Mucosa of stomach (tissue), 1 donor: Measurements from ENCODE around the gene USH1G.

Source experiments
- H3K27me3 ChIP-seq: one replicate; pipeline ENCODE4 v1.7.0; 2013; ENCODE audit warnings: mild to moderate bottlenecking, low read length; ENCODE audit not compliant: control insufficient read depth, insufficient read depth
- H3K36me3 ChIP-seq: one replicate; pipeline ENCODE4 v1.7.0; 2013; ENCODE audit warnings: low read length; ENCODE audit not compliant: control insufficient read depth, insufficient read depth
- H3K4me1 ChIP-seq: one replicate; pipeline ENCODE4 v1.7.0; 2013; ENCODE audit warnings: mild to moderate bottlenecking, low read length; ENCODE audit not compliant: control insufficient read depth, insufficient read depth
- H3K4me3 ChIP-seq: one replicate; pipeline ENCODE4 v1.7.0; 2013; ENCODE audit warnings: low read length
- H3K9ac ChIP-seq: one replicate; pipeline ENCODE4 v1.7.0; 2013; ENCODE audit warnings: mild to moderate bottlenecking, low read length, moderate library complexity
- H3K9me3 ChIP-seq: one replicate; pipeline ENCODE4 v1.7.0; 2013; ENCODE audit warnings: mild to moderate bottlenecking, low read length, moderate library complexity; ENCODE audit not compliant: control insufficient read depth
- donor health status: Pancreatic carcinoma.

USH1G gene

DNA sequence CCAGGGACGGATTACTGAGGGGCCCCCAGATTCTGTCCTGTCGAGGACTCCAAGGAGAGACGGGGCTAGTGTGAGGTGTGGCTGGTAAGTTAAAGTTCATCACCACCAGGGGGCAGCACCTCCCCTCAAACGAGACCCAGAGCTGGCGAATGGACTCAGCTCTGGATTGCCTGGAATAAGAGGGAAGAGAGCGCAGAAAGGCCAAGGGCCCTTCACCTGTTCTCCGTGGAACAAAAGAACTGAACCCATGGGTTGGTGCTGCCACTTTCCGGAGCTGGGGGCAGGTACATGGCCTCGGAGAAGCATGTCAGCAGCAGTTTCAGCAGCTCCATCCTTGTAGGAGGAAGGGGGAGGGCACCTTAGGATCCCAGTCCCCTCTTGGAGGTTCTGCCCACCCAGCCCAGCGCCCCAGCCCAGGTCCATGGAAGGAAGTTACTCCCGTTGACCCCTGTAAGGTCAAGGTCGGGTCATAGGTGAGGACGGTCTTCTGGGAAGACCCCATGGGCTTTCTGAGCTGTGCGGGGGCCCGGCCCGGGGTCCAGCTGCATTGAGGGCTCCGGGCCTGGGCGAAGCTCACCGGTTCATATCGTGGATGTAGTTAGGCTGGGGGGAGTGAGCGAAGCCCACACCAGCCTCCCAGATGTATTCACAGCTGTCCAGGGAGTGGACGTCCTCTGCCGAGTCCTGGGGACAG lies 38.7 kb upstream of the USH1G start:
- Histone ChIP-seq H3K9me3 (no peaks in the 10 kb centered on the region), H3K4me3 (no peak overlapping the region), H3K36me3 (no peaks in the 10 kb centered on the region), H3K27me3 (no peaks in the 10 kb centered on the region), H3K9ac (no peak overlapping the region), H3K4me1 (peaks cover 9% of the 10 kb centered on the region)

DNA sequence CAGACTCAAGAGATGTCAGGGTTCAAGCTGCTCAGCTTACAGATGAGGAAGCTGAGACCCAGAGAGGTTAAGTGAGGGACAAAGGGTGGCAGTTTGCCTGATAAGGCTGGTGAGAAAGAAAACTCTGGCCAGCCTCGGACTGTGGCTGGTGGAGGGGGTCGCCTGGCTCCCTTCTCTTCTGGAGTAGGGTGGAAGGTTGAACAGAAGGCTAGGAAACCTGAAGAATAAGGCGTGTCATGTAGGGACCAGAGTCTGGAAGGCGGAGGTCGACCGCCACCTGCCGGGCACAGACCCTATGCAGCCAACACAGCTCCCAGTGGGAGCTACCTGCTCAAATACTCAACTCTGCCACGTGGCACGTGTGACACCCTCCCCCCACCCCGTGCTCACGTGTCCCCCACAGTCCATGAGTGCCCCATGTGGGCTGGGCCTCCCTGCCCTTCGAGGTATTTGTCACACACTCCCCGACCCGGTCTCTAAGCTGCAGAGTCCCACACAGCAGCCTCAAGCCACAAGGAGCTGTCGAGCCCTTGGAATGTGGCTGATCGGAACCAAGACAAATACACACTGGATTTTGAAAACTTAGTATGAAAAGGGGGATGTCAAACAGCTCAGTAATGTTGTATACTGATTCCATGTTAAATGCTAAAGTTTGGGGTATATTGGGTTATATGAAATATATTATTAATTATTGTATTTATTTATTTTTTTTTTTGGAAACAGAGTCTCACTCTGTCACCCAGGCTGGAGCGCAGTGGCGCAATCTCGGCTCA lies 37.7 kb upstream of the USH1G start:
- Histone ChIP-seq H3K9me3 (no peaks in the 10 kb centered on the region), H3K4me3 (no peak overlapping the region), H3K27me3 (no peaks in the 10 kb centered on the region), H3K9ac (no peak overlapping the region), H3K36me3 (no peaks in the 10 kb centered on the region), H3K4me1 (peaks cover 9% of the 10 kb centered on the region)

DNA sequence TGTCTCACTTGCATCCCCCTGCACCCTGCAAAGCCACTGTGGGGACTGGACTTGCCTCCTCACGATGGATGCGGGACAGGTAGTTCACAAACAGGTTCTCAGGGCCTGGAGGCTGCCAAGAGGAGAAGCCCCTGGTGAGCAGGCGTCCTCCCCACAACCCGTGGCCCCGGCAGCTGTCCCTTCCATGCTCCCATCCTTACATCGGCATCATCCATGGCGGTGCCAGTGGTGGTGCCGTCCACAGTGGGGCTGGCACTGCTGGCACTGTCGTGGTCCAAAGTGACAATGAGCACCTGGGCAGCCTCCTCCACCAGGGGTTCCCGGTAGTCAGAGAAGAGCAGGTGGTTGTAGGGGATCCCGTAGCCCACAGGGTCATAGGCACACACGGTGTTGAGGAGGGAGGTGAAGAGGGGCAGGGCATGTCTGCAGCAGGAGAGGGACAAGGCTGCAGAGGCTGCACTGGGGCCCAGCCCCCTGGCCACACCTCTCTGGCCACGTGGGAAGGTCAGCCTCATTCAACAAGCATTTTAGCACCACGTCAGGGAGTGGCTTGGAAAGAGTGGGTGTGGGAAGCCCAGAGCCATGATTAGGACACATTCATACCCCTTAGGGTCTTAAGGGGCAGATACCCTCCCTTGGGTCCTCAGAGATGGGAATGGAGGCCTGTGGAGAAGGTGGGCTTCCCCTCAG lies 36.9 kb upstream of the USH1G start:
- peaks cover 2% of the 10 kb centered on the region for H3K36me3 ChIP-seq
- H3K9me3 ChIP-seq = no peaks in the 10 kb centered on the region
- no peak overlapping the region for H3K4me3 ChIP-seq
- H3K27me3 ChIP-seq = no peaks in the 10 kb centered on the region
- no peak overlapping the region for H3K9ac ChIP-seq
- peaks cover 9% of the 10 kb centered on the region for H3K4me1 ChIP-seq

DNA sequence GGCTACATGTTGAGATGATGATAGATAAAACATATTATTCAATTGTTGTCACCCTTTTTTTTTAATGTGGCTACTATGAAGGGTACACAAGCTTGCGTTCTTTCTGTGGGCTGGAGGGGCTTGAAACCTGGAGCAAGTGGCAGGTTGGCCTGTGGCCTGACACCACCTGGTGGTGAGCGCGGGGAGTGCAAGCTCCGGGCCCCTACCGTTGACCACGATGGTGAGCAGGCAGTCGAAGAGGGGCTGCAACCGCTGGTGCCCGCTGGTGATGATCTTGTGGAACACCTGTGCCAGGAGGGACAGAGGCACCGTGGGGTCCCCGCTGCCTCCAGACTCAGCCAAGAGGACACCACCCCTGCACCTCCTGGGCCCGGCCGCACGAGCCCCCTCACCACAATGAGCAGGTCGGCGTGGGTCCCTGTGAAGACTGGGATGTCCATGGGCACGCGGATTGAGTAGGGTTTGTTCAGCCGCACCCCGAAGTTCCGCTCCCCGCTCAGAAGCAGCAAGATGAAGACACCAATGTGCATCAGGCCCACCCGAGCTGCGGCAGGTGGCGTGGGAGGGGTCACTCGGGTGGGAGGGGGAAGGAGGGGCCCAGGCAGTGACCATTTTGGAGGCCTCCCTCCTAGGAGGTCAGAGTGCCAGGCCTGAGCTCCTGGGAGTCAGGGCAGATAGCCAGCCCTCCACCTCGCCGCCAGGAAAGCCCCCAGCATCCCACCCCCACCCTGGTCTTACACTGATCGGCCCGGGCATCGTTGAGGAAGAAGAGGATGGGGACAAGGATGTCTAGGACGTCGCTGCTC lies 35.1 kb upstream of the USH1G start:
- H3K4me1 ChIP-seq = peaks cover 14% of the 10 kb centered on the region
- H3K36me3 ChIP-seq = peaks cover 10% of the 10 kb centered on the region
- H3K27me3 ChIP-seq = no peaks in the 10 kb centered on the region
- H3K9me3 ChIP-seq = no peaks in the 10 kb centered on the region
- no peak overlapping the region for H3K9ac ChIP-seq
- H3K4me3 ChIP-seq = no peak overlapping the region

DNA sequence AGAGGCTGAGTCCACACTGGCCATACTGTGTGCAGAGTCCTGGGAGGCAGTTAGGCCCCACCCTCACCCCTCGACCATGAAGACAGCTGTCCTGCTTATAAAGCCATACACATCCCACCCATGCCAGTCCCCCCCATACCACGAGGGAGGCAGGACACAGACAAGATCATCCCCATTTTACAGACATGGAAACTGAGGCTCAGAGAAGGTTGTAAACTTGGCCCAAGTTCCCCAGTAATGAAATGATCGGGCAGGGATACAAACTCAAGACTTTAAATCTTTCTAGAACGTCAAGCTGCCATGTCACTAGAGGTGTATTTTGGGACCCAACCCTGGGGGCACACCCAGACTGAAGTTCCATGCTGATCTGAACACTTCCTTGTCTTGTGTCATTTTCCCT lies 33.0 kb upstream of the USH1G start:
- Histone ChIP-seq H3K4me3 (no peak overlapping the region), H3K9me3 (no peaks in the 10 kb centered on the region), H3K4me1 (peaks cover 9% of the 10 kb centered on the region), H3K9ac (no peak overlapping the region), H3K27me3 (no peaks in the 10 kb centered on the region), H3K36me3 (peaks cover 23% of the 10 kb centered on the region)

DNA sequence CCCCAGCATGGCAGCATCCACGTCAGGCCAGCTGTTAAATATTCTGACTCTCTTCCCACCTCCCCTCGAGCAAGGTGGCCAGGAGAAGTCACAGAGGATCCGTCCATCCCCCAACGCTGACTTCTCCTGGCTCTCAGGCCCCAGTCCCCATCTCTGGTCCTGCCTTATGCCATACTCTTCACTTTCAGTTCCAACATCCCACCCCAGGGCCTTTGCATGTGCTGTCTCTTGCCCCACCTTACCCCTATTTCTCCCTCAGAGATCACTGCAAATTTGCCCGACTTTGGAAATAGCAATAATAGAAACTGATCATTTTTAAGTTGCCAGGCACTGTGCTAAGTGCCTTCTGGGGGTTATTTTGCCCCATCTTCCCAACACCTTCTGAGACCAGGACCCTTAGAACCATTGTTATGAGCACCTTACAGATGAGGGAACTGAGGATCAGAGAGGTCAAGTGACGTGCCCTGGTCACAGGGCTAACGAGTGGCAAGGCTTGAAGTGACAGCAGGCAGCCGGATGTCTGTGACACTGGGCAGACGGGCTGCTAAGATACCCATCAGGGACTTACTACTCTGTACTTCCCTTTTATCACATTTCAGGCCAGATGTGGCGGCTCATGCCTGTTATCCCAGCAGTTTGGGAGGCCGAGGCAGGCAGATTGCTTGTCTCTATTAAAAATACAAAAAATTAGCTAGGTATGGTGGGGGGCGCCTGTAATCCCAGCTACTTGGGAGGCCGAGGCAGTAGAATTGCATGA lies 31.8 kb upstream of the USH1G start:
- Histone ChIP-seq H3K9me3 (no peaks in the 10 kb centered on the region), H3K27me3 (no peaks in the 10 kb centered on the region), H3K4me3 (no peak overlapping the region), H3K36me3 (peaks cover 25% of the 10 kb centered on the region), H3K4me1 (peaks cover 12% of the 10 kb centered on the region), H3K9ac (no peak overlapping the region)

DNA sequence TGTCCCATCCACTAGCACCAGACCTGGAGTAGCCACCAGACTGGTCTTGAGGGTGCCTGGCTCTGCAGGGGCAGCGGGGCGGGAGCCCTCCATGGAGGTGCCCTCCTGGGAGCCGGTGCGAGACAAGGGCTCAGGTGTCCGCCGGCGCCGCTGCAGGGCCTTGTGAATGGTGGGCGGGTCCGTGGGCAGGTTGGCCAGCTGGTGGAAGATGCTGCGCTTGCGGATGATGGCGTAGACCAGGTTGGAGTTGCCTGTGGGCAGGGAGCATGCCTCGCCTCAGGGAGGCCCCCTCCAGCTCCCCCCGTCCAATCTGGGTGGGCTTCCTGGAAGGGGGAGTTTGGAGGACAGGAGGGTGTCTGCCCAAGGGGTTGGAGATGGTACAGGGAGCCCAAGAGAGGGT lies 31.1 kb upstream of the USH1G start:
- Histone ChIP-seq H3K27me3 (no peaks in the 10 kb centered on the region), H3K4me1 (peaks cover 12% of the 10 kb centered on the region), H3K9me3 (no peaks in the 10 kb centered on the region), H3K36me3 (peaks cover 25% of the 10 kb centered on the region), H3K4me3 (no peak overlapping the region), H3K9ac (no peak overlapping the region)

DNA sequence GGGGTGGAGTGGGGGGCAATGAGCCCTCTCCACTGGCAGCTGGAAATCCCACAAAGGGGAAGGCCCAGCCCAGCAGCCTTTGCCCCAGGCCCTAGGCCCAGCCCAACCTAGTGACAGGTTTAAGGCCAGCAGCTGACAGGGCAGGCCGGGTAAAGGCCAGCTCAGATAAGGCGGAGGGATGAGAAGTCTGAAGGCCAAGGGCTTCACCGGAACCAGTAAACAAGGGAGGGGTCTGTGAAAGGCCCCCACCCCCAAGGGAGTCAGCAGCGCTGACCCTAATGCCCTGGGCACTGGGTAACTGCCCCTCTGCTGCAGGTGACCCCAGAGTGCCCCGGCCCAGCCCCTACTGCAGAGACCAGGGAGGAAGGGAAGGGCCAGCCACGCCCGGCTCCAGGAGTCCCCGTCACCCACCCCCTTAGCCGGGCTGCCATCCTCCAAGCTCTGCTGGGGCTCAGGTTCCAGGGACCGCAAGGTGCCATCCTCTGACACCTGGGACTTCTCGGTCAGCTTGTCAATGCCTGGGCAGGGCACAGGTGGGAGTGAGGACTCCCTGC lies 30.2 kb upstream of the USH1G start:
- H3K4me3 ChIP-seq = no peak overlapping the region
- H3K9me3 ChIP-seq = no peaks in the 10 kb centered on the region
- H3K4me1 ChIP-seq = peaks cover 12% of the 10 kb centered on the region
- H3K27me3 ChIP-seq = no peaks in the 10 kb centered on the region
- peaks cover 25% of the 10 kb centered on the region for H3K36me3 ChIP-seq
- H3K9ac ChIP-seq = no peak overlapping the region

DNA sequence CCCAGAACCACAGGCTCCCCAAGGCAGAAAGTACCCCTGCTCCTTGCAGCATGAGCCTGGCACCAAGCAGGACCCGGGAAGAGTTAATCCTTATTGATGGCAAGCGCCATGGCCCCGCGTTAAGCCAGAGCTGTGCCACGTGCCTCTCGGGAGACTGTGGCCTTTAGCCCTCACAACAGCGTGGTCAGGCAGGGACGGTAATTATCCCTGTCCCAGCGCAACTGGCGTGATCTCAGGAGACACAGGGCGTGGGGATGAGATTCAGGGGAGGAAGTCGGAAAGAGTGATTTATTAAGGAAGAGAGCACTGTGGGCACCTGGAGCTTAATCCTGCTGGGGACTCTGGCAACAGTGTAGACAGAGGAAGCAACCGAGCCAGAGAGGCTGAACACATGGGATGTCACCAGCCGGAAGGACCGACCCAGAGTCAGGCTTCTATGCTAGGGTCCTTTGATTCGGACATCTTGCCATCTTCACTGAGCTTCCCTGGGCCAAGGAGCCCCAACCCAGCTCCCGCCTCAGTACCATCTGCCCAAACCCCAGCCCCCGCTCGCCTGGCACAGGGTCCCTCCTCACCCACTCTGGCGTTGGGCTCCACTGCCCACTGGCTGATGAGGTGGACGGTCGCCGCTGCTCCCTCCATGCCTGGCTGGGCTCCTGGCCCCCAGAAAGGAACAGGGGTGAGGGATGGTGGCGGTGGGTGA lies 29.5 kb upstream of the USH1G start:
- H3K36me3 ChIP-seq = peaks cover 25% of the 10 kb centered on the region
- no peaks in the 10 kb centered on the region for H3K9me3 ChIP-seq
- no peak overlapping the region for H3K9ac ChIP-seq
- H3K27me3 ChIP-seq = no peaks in the 10 kb centered on the region
- H3K4me1 ChIP-seq = peaks cover 12% of the 10 kb centered on the region
- no peak overlapping the region for H3K4me3 ChIP-seq

DNA sequence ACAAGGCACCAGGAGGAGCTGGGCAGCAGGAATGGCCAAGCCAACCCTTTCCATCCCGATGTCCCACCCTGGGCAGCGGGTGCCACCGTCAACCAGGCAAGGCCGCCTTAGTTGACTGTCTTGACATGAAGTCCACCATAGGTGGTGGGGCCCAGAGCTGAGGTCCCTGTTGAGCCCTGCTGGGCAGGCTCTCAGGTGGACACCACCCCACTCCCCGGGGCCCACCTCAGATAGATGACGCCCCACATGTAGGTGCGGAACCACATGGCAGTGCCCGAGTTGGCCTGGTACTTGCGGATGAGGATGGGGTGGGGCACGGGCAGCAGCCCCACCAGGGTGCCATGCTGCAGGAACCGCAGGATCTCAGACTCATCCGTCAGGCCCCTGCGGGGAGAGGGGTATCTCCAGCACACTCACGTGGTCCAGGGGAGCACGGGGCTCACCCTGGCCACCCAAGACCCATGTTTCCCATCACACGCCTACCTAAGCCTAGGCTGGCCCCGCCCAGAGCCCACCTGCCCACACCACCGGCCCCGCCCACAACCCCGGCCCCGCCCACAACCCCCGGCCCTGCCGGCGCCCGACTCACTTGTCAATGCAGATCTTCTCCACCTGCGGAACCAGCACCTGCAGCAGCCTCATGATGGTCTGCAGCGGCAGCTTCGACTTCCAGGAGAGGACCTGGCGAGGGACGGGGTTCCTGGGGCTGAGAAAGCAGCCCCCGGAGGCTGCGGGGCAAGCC lies 28.8 kb upstream of the USH1G start:
- H3K4me3 ChIP-seq = no peak overlapping the region
- H3K36me3 ChIP-seq = peaks cover 25% of the 10 kb centered on the region
- no peaks in the 10 kb centered on the region for H3K27me3 ChIP-seq
- no peaks in the 10 kb centered on the region for H3K9me3 ChIP-seq
- H3K4me1 ChIP-seq = peaks cover 12% of the 10 kb centered on the region
- no peak overlapping the region for H3K9ac ChIP-seq
